ENCODE data around the gene TAF8. TPM values are rescaled to one million over a fixed set of nuclear protein-coding genes. Genes with fewer than 3 reads are reported as not detected.
A peak's percentile ranks its signal among the peaks of the same experiment; 100 is the strongest.

TAF8 gene
- total RNA-seq, 4 donors from 2014 or later = 6.0 to 33.2 (median 10.8) TPM

DNA sequence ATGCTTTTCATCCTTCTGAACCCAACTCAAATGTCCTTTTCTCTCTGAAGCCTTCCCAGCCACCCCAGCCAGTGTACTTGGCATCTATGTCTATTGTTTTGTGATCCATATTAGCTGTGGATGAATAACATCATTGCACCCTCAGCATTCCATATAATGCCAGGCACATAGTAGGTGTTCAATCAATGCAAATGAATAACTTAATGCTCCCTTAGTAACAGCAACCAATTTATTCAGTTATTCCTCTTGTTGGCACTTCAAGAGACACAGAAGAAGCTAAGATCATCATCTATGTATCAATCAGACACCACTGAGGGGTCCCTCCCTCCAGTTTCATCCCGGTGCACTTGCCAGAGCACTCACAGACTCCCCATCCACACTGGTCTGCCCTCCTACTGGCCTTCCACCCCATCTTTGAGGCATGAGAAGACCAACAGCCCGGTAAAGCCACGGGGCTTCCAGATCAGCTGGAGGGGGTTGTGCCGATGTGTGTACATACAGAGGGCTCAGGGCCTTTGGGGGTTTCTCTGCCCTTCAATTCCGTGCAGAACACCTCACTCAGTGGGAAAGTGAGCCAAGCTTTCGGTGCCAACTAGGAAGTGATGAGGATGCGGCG lies 2.4 kb upstream of the TAF8 start:
- whole genome bisulfite sequencing, 2 donors = 0% methylated on average over 1 to 2 of the region's 8 CpGs
- Histone ChIP-seq H3K9me3 (no peaks in the 10 kb centered on the region), H3K36me3 (peaks cover 0 to 14% (median 7%) of the 10 kb centered on the region in 3 donors), H3K4me1 (peaks cover 58 to 94% (median 65%) of the 10 kb centered on the region in 3 donors), H3K27ac (peak overlapping the region; percentile 88 to 97 (median 94)), H3K4me3 (peak overlapping the region; percentile 56 to 91 (median 86)), H3K27me3 (no peaks in the 10 kb centered on the region)
- DNase-seq = no peak
- intact Hi-C loops (cut with DNase I) = loop anchor here (5.0 kb wide), 1 partner anchor 266 kb away; the partner anchor contains the start of gene PRICKLE4
- TF ChIP-seq POLR2A (IDR thresholded peaks at IDR 0.05) = no peak
- TF ChIP-seq CTCF (IDR thresholded peaks at IDR 0.05) = no peak

GRCh38 chr6:42049116-42049809 lies 1.1 kb upstream of the TAF8 start:
- DNase-seq = no peak
- WGBS, 2 donors = 45 to 55% methylated on average over 16 to 33 of the region's 36 CpGs
- peaks cover 3 to 27% (median 10%) of the 10 kb centered on the region in 3 donors for H3K36me3 ChIP-seq
- peak overlapping the region; percentile 88 to 97 (median 94) for H3K27ac ChIP-seq
- H3K9me3 ChIP-seq = no peaks in the 10 kb centered on the region
- peaks cover 47 to 92% (median 56%) of the 10 kb centered on the region in 3 donors for H3K4me1 ChIP-seq
- TF ChIP-seq CTCF (IDR thresholded peaks at IDR 0.05) (no peak), POLR2A (IDR thresholded peaks at IDR 0.05) (no peak)
- H3K4me3 ChIP-seq = peak overlapping the region; percentile 56 to 91 (median 86)
- intact Hi-C loops (cut with DNase I) = loop anchor here (5.0 kb wide), 1 partner anchor 267 kb away; the partner anchor contains the start of gene PRICKLE4
- no peaks in the 10 kb centered on the region for H3K27me3 ChIP-seq

DNA sequence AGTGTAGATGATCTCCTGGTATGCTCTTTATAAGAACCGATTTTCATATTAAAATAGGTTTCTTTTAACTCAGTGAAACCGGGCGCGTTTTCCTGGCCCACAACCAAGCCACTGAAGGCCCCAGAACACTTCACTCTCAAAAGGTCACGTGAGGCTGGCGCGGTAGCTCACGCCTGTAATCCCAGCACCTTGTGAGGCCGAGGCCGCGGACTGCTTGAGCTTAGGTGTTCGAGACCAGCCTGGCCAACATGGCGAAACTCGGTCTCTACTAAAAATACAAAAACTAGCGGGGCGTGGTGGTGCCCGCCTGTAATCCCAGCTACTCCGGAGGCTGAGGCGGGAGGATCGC lies 402 bp upstream of the TAF8 start:
- intact Hi-C loops (cut with DNase I) = loop anchor here (5.0 kb wide), 1 partner anchor 268 kb away; the partner anchor contains the start of gene PRICKLE4
- Histone ChIP-seq H3K27me3 (no peaks in the 10 kb centered on the region), H3K4me1 (peaks cover 42 to 87% (median 49%) of the 10 kb centered on the region in 3 donors), H3K36me3 (peaks cover 6 to 34% (median 10%) of the 10 kb centered on the region in 3 donors), H3K27ac (peak overlapping the region; percentile 88 to 97 (median 94)), H3K9me3 (no peaks in the 10 kb centered on the region), H3K4me3 (peak overlapping the region; percentile 58 to 88 (median 84))
- no peak for TF ChIP-seq CTCF (IDR thresholded peaks at IDR 0.05)
- TF ChIP-seq POLR2A (IDR thresholded peaks at IDR 0.05) = no peak
- DNase-seq = no peak
- WGBS, 2 donors = 24 to 41% methylated on average over 10 of the region's 20 CpGs

GRCh38 chr6:42051268-42051653 lies 937 bp downstream of the TAF8 start:
- WGBS, 2 donors = 27 to 35% methylated on average over 8 of the region's 8 CpGs
- Histone ChIP-seq H3K4me3 (peak overlapping the region; percentile 58 to 88 (median 84)), H3K9me3 (no peaks in the 10 kb centered on the region), H3K36me3 (peaks cover 8 to 47% (median 18%) of the 10 kb centered on the region in 3 donors), H3K27me3 (no peaks in the 10 kb centered on the region), H3K27ac (peak overlapping the region in 2 of 4 donors; percentile 95 to 97), H3K4me1 (peaks cover 30 to 73% (median 36%) of the 10 kb centered on the region in 3 donors)
- no peak for TF ChIP-seq CTCF (IDR thresholded peaks at IDR 0.05)
- no peak for TF ChIP-seq POLR2A (IDR thresholded peaks at IDR 0.05)
- no peak for DNase-seq
- intact Hi-C loops (cut with DNase I) = no loop called here

GRCh38 chr6:42053601-42054000 lies 3.3 kb downstream of the TAF8 start:
- H3K4me3 ChIP-seq = no peak overlapping the region
- no peaks in the 10 kb centered on the region for H3K27me3 ChIP-seq
- peaks cover 19 to 51% (median 21%) of the 10 kb centered on the region in 3 donors for H3K4me1 ChIP-seq
- TF ChIP-seq POLR2A (IDR thresholded peaks at IDR 0.05) = no peak
- no peak for TF ChIP-seq CTCF (IDR thresholded peaks at IDR 0.05)
- DNase-seq = no peak
- no peaks in the 10 kb centered on the region for H3K9me3 ChIP-seq
- H3K36me3 ChIP-seq = peaks cover 16 to 71% (median 39%) of the 10 kb centered on the region in 3 donors
- H3K27ac ChIP-seq = no peak overlapping the region
- intact Hi-C loops (cut with DNase I) = no loop called here

Measured in esophagus squamous epithelium (tissue), 5 donors.